Mesothelial cell of epicardium (in vitro differentiated cells): ENCODE data around the gene SIK1. TPM values are rescaled to one million over a fixed set of nuclear protein-coding genes. Genes with fewer than 3 reads are reported as not detected.
"Not testable (repeated sequence)": the region's sequence is repeated elsewhere in the genome, so short reads cannot be mapped to it uniquely, and the experiment has no call there.

Source experiments
- DNase-seq, 2 experiments: peaks; one replicate each; pipeline ENCODE4 v3.0.0; 2021; ENCODE audit warnings: low spot score in 2 of 2; ENCODE audit not compliant: unreplicated experiment in 2 of 2
- H3K27ac Mint-ChIP-seq: 2 replicates; pipeline ENCODE4 v1.8.0; 2021; ENCODE audit warnings: mixed read lengths
- H3K27me3 Mint-ChIP-seq: 2 replicates; pipeline ENCODE4 v1.8.0; 2021; ENCODE audit warnings: low read depth, mixed read lengths
- H3K36me3 Mint-ChIP-seq: 2 replicates; pipeline ENCODE4 v1.8.0; 2021; ENCODE audit warnings: mixed read lengths
- H3K4me1 Mint-ChIP-seq: 2 replicates; pipeline ENCODE4 v1.8.0; 2021; ENCODE audit warnings: mixed read lengths
- H3K4me3 Mint-ChIP-seq: 2 replicates; pipeline ENCODE4 v1.8.0; 2021; ENCODE audit warnings: mild to moderate bottlenecking, moderate library complexity, mixed read lengths
- H3K9me3 Mint-ChIP-seq: 2 replicates; pipeline ENCODE4 v1.8.0; 2021; ENCODE audit warnings: mixed read lengths
- total RNA-seq: library from RNA; stranded (reverse); gene quantifications from 3 replicates; pipeline ENCODE4 v1.2.1, GENCODE V29; 2021

The SIK1 gene
- total RNA-seq, 1 donor from 2014 or later: 36.1 TPM

- not testable (repeated sequence) for H3K27me3 Mint-ChIP-seq, H3K27ac Mint-ChIP-seq, DNase-seq, H3K4me3 Mint-ChIP-seq, H3K9me3 Mint-ChIP-seq, H3K4me1 Mint-ChIP-seq, H3K36me3 Mint-ChIP-seq
Measured at GRCh38 chr21:43426004-43426403, 927 bp downstream of the SIK1 start.

- not testable (repeated sequence) for H3K27ac Mint-ChIP-seq, H3K4me1 Mint-ChIP-seq, H3K36me3 Mint-ChIP-seq
Measured at GRCh38 chr21:43419475-43419874, 7.5 kb downstream of the SIK1 start.

GRCh38 chr21:43414576-43414975 lies 12.4 kb downstream of the SIK1 start:
- not testable (repeated sequence) for H3K4me1 Mint-ChIP-seq, H3K27ac Mint-ChIP-seq, H3K36me3 Mint-ChIP-seq, H3K27me3 Mint-ChIP-seq, H3K4me3 Mint-ChIP-seq, H3K9me3 Mint-ChIP-seq, DNase-seq

More at GRCh38 chr21:43419475-43419874, 7.5 kb downstream of the SIK1 start:
- DNase-seq, H3K4me3 Mint-ChIP-seq, H3K27me3 Mint-ChIP-seq, H3K9me3 Mint-ChIP-seq: not testable (repeated sequence)

- H3K27ac Mint-ChIP-seq, H3K9me3 Mint-ChIP-seq, H3K36me3 Mint-ChIP-seq, H3K4me3 Mint-ChIP-seq, H3K4me1 Mint-ChIP-seq, H3K27me3 Mint-ChIP-seq, DNase-seq: not testable (repeated sequence)
Measured at GRCh38 chr21:43412020-43412788, 14.7 kb downstream of the SIK1 start.

- not testable (repeated sequence) for DNase-seq, H3K9me3 Mint-ChIP-seq, H3K36me3 Mint-ChIP-seq, H3K4me1 Mint-ChIP-seq, H3K27ac Mint-ChIP-seq, H3K4me3 Mint-ChIP-seq, H3K27me3 Mint-ChIP-seq
Measured at GRCh38 chr21:43410456-43411068, 16.4 kb downstream of the SIK1 start.

- H3K9me3 Mint-ChIP-seq, H3K4me1 Mint-ChIP-seq, DNase-seq, H3K27me3 Mint-ChIP-seq, H3K36me3 Mint-ChIP-seq, H3K27ac Mint-ChIP-seq, H3K4me3 Mint-ChIP-seq: not testable (repeated sequence)
Measured at GRCh38 chr21:43407139-43407538, 19.8 kb downstream of the SIK1 start.

- not testable (repeated sequence) for H3K9me3 Mint-ChIP-seq, H3K4me3 Mint-ChIP-seq, H3K27me3 Mint-ChIP-seq
Measured at GRCh38 chr21:43404450-43404849, 22.5 kb downstream of the SIK1 start.

GRCh38 chr21:43403651-43404430 lies 23.1 kb downstream of the SIK1 start:
- H3K4me3 Mint-ChIP-seq, H3K27me3 Mint-ChIP-seq, H3K9me3 Mint-ChIP-seq, H3K4me1 Mint-ChIP-seq, DNase-seq, H3K36me3 Mint-ChIP-seq, H3K27ac Mint-ChIP-seq: not testable (repeated sequence)

More at GRCh38 chr21:43404450-43404849, 22.5 kb downstream of the SIK1 start:
- not testable (repeated sequence) for H3K4me1 Mint-ChIP-seq, H3K36me3 Mint-ChIP-seq, H3K27ac Mint-ChIP-seq, DNase-seq

GRCh38 chr21:43401125-43401524 lies 25.8 kb downstream of the SIK1 start:
- not testable (repeated sequence) for H3K27ac Mint-ChIP-seq, DNase-seq, H3K9me3 Mint-ChIP-seq, H3K4me1 Mint-ChIP-seq, H3K4me3 Mint-ChIP-seq, H3K36me3 Mint-ChIP-seq, H3K27me3 Mint-ChIP-seq

- not testable (repeated sequence) for H3K27me3 Mint-ChIP-seq, DNase-seq, H3K4me1 Mint-ChIP-seq, H3K4me3 Mint-ChIP-seq, H3K27ac Mint-ChIP-seq, H3K9me3 Mint-ChIP-seq, H3K36me3 Mint-ChIP-seq
Measured at GRCh38 chr21:43399595-43400015, 27.3 kb downstream of the SIK1 start.

- H3K4me3 Mint-ChIP-seq, H3K27ac Mint-ChIP-seq, H3K9me3 Mint-ChIP-seq, H3K4me1 Mint-ChIP-seq, H3K27me3 Mint-ChIP-seq, H3K36me3 Mint-ChIP-seq, DNase-seq: not testable (repeated sequence)
Measured at GRCh38 chr21:43399136-43399535, 27.8 kb downstream of the SIK1 start.

- not testable (repeated sequence) for H3K9me3 Mint-ChIP-seq, H3K27ac Mint-ChIP-seq, DNase-seq, H3K27me3 Mint-ChIP-seq, H3K36me3 Mint-ChIP-seq, H3K4me1 Mint-ChIP-seq, H3K4me3 Mint-ChIP-seq
Measured at GRCh38 chr21:43398533-43398932, 28.4 kb downstream of the SIK1 start.

GRCh38 chr21:43398000-43398399 lies 28.9 kb downstream of the SIK1 start:
- DNase-seq, H3K27me3 Mint-ChIP-seq, H3K4me1 Mint-ChIP-seq, H3K36me3 Mint-ChIP-seq, H3K9me3 Mint-ChIP-seq, H3K4me3 Mint-ChIP-seq, H3K27ac Mint-ChIP-seq: not testable (repeated sequence)

GRCh38 chr21:43397439-43397808 lies 29.5 kb downstream of the SIK1 start:
- H3K4me1 Mint-ChIP-seq, H3K9me3 Mint-ChIP-seq, H3K27me3 Mint-ChIP-seq, H3K27ac Mint-ChIP-seq, H3K4me3 Mint-ChIP-seq, H3K36me3 Mint-ChIP-seq, DNase-seq: not testable (repeated sequence)
